T-helper 2 cell (primary cell): ENCODE data around the gene HPSE2.
"Not testable (repeated sequence)": the region's sequence is repeated elsewhere in the genome, so short reads cannot be mapped to it uniquely, and the experiment has no call there.

Experiments
- DNase-seq, 5 experiments: peaks; one replicate each; pipeline versions ENCODE4 v3.0.0 to v3.0.0-alpha.2; 2012 to 2022

Gene HPSE2

GRCh38 chr10:99143651-99144050 is 92.0 kb downstream of the HPSE2 start:
- no peak for DNase-seq

DNA sequence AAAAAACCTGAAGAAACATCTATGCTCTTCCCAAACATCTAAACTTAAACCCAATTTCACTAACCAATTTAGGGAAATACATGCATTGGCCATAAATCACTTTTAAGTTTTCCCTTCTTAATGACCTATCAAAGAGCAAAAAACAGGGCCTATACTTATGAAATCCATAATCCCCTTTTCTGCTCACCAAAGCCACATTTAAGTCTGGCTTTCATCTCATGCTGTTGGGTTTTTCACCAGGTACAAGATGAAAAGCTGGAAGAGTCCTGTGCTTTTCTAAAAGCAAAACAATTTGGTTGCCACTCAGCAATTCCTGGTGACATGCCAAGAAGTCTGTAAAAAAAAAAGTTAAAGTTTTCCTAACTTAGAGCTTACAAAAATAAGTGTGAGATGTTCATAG is 92.6 kb downstream of the HPSE2 start:
- DNase-seq: no peak

DNA sequence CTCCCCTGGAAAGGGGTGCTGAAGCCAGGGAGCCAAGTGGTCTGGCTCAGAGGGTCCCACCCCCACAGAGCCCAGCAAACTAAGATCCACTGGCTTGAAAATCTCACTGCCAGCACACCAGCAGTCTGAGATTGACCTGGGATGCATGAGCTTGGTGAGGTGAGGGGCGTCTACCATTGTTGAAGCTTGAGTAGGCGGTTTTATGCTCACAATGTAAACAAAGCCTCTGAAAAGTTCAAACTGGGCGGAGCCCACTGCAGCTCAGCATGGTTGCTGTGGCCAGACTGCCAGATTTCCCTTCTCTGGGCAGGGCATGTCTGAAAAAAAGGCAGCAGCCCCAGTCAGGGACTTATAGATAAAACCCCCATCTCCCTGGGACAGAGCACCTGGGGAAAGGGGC is 102.8 kb downstream of the HPSE2 start:
- DNase-seq: not testable (repeated sequence)

- DNase-seq: no peak
Observed at GRCh38 chr10:99125879-99126278, 109.8 kb downstream of the HPSE2 start.

DNA sequence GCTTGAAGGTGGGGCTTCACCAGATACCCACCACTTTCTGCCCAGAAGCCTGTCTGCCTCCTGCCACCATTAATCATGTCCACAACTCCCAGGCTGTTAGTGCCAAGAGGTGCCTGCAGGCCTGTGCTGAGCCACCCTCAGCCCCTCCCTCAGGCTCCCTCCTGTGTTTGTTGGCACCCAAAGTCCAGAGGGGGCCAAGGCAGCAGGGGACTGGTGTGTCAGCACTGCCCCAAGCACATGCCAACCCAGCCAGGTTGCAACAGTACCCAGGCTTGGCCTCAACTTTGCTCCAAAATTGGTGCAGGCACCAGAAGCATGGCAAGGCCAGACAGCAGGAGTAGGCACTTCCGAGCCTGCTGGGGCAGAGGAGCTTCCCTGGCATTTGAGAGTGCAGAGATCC is 111.3 kb downstream of the HPSE2 start:
- DNase-seq: no peak

DNA sequence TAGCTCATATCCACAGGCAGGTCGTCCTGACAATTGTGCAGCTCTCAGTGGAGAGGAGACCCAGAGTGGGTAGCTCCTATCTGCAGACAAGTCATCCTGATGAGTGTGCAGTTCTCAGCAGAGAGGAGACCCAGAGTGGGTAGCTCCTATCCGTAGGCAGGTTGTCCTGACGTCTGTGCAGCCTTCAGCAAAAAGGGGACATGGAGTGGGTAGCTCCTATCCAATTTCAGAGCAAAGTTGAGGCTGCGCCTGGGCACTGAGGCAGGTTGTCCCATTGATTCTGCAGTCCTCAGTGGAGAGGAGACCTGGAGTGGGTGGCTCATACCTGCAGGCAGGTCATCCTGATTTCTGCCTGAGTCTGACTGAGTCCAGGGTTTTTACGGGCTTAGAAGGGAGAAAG is 111.8 kb downstream of the HPSE2 start:
- DNase-seq: no peak

DNA sequence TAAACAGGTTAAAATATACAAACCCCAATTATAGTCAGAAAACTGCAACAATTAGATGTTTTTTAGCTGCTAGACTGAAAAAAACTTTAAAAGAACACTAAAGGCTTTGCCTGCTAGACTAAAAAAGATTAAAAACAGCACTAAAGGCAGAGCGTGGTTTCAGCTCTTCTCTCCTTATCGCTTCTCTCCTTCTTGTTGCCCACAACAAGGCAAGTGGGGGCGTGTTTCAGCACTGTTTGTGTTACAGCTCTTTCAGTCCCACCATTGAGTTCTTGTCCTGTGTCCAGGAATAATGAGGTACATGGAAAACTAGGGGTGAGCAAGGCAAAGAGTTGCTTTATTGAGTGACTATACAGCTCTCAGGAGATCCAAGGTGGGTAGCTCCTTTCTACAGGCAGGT is 112.3 kb downstream of the HPSE2 start:
- no peak for DNase-seq

GRCh38 chr10:99119258-99119748 is 116.3 kb downstream of the HPSE2 start:
- DNase-seq: no peak

GRCh38 chr10:99115703-99116102 is 119.9 kb downstream of the HPSE2 start:
- no peak for DNase-seq

DNA sequence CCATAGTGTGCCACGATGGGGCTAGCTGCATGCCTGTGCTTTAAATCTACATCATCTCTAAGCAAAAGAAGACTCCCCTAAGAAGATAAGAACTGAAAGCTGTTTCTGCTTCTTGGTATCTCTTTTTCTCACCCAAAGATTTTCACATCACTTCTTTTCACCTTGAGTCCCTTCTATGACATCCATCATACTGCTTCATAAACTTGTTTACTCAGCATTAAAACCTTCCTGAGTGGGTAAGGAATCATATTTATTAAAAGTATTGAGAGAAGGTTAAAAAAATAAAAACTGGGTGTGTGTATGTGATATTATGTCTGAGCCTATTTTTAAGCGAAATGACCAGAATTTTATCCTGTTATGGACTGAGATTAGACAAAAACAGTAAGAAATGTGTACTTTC is 150.3 kb downstream of the HPSE2 start:
- DNase-seq: no peak

GRCh38 chr10:99084161-99084560 is 151.5 kb downstream of the HPSE2 start:
- DNase-seq: no peak

- DNase-seq: no peak
Observed at GRCh38 chr10:99080275-99080945, 155.2 kb downstream of the HPSE2 start.

GRCh38 chr10:99062591-99062990 is 173.1 kb downstream of the HPSE2 start:
- no peak for DNase-seq

DNA sequence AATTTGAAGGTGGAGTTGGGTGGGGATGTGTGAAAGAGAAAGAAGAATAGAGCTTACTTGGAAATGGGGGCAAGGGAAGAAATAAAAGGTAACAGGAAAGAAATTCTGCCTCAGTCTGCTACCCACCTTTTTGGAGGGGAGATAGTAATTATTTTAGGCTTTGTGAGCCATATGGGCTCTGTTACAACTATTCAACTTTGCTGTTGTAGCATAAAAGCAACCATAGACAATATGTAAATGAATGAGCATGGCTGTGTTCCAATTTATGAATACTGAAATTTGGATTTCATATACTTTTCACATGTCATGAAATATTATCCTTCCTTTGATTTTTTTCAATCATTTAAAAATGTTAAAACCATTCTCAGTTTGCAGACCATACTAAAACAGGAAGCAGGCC is 176.9 kb downstream of the HPSE2 start:
- DNase-seq: no peak

DNA sequence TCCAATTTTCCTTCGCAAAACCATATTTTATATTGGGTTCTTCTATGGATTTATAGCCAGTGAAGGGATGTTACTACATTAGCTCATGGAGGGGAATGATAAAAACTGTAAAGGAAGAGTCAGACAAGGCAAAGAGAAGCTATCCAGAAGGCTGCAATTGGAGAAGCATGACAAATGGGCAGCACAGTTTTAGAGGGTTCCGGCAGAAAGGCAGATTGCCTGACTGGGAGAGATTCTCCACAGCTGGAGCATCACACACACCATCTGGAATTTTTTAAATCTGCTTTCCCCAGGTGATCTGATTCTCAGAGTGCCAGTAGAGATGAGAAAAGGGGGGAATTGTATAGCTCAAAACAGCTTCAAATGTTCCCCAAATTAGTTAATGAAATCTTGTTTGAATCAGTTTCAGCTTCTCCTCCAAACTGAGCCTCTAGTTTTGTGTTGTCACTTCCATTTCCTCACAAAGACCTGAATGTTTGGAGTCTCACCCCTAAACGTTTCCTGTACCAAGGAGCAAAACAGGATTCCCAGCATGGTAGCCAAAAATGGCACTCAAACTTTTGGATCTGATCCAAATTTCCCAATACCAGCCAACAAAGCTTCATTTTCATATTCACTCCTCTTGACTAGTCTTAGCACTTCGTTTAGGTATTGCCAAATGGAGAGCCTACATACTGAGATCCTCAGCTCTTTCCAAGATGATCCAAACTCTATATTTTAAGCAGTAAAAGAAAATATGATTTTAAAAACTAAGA is 177.5 kb downstream of the HPSE2 start:
- DNase-seq: no peak

DNA sequence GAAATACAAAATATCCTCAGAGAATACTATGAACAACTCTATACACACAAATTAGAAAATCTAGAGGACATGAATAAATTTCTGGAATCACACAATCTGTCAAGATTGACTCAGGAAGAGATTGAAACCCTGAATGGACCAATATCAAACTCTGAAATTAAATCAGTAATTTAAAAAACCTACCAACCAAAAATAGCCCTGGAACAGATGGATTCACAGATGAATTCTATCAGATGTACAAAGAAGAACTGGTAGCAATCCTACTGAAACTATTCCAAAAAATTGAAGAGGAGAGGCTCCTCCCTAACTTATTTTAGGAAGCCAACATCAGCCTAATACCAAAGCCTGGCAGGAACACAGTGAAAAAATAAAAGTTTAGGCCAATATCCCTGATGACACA is 190.0 kb downstream of the HPSE2 start:
- no peak for DNase-seq

- DNase-seq: no peak
Observed at GRCh38 chr10:99042051-99042771, 193.4 kb downstream of the HPSE2 start.

- no peak for DNase-seq
Observed at GRCh38 chr10:99041468-99041867, 194.2 kb downstream of the HPSE2 start.

DNA sequence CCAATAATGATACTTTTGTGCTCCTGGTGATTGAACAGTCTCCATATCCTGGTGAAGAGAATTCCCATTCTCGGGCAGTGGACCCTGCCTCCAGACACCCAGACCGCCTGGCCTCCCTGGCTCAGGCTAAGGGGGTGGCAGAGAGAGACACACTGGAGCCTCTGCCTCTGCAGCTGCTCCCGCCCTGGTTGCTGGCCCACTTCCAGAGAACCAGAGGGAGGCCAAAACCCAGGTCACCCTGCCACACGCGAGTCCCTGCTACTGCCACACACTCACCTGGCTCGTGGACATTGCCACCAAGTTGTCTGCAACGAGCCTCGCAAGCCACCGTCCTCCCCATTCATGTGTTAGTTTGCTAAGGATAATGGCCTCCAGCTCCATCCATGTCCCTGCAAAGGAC is 221.8 kb downstream of the HPSE2 start:
- no peak for DNase-seq

DNA sequence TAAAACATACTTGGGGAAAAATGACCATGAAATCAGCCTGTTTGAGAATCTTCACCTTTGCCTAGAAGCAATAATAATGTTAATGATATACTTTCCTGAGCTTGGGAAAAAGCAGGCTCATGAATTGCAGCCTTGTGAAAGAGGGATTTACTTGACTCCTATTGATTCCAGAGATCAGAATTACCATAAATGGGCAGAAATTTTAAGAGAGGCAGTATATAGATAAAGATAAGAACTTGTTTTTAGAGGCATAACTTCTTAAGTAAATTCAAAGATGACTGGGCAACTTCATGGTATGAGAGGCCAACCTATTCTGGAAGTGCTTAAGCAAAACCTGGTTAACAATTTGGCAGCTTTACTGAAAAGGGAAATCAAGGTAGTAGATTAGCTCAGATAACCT is 225.4 kb downstream of the HPSE2 start:
- DNase-seq: no peak

DNA sequence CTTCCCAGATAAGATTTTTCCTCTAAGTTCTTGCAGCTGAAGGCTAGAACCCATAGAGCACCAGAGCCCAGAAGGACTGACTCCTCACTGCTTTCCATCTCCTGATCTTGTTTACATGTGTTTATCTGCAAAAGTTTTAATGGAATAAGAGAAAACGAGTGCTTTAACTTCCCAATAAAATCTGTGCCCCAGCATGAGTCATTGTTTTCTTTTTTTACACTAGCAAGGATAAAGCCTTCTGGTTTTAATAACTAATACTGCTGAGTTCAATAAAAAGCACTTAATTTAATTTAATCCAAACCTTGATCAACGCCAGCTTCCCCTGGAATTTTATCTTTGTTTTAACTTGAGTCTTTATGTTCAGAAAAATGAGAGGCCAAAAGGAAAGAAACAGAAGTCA is 227.6 kb downstream of the HPSE2 start:
- DNase-seq: no peak

GRCh38 chr10:99007457-99007856 is 228.2 kb downstream of the HPSE2 start:
- no peak for DNase-seq

- DNase-seq: no peak
Observed at GRCh38 chr10:99005254-99005653, 230.4 kb downstream of the HPSE2 start.

DNA sequence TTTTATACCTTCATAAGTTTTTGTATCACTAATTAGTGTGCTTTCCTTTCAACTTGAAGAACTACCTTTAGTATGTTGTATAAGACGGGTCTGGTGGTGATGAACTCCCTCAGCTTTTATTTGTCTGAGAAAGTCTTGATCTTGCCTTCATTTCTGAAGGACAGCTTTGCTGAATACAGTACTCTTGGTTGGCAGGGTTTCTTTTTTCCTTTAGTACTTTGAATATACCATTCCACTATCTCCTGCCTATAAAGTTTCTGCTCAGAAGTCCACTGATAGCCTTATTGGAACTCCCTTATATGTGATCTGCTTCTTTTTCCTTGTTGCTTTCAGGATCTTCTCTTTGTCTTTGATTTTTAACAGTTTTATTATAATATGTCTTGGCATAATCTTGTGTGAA is 230.9 kb downstream of the HPSE2 start:
- DNase-seq: no peak
